Stimulated activated memory B cell treated with anti-CD40 and anti-IgM and Interleukin-4, amounts not matched to agents 10 μg/mL and 1 μg/mL and 100 μg/mL, for 72 hours (primary cell): ENCODE measurements around the gene MDFI.

Experiments
- ATAC-seq: fragments of 150-1000 bp; cut with Tn5 transposase; 2 replicates; pipeline ENCODE4 v1.10.0; 2021
- H3K27ac Mint-ChIP-seq: one replicate; pipeline ENCODE4 v1.8.0; 2022; ENCODE audit warnings: mild to moderate bottlenecking, mixed read lengths
- H3K27me3 Mint-ChIP-seq: one replicate; pipeline ENCODE4 v1.8.0; 2022; ENCODE audit warnings: mixed read lengths
- H3K36me3 Mint-ChIP-seq: one replicate; pipeline ENCODE4 v1.8.0; 2022; ENCODE audit warnings: mixed read lengths
- H3K4me1 Mint-ChIP-seq: one replicate; pipeline ENCODE4 v1.8.0; 2022; ENCODE audit warnings: mixed read lengths
- H3K4me3 Mint-ChIP-seq: one replicate; pipeline ENCODE4 v1.8.0; 2022; ENCODE audit warnings: mild to moderate bottlenecking, moderate library complexity, mixed read lengths
- H3K9me3 Mint-ChIP-seq: one replicate; pipeline ENCODE4 v1.8.0; 2022; ENCODE audit warnings: mixed read lengths

The MDFI gene

DNA sequence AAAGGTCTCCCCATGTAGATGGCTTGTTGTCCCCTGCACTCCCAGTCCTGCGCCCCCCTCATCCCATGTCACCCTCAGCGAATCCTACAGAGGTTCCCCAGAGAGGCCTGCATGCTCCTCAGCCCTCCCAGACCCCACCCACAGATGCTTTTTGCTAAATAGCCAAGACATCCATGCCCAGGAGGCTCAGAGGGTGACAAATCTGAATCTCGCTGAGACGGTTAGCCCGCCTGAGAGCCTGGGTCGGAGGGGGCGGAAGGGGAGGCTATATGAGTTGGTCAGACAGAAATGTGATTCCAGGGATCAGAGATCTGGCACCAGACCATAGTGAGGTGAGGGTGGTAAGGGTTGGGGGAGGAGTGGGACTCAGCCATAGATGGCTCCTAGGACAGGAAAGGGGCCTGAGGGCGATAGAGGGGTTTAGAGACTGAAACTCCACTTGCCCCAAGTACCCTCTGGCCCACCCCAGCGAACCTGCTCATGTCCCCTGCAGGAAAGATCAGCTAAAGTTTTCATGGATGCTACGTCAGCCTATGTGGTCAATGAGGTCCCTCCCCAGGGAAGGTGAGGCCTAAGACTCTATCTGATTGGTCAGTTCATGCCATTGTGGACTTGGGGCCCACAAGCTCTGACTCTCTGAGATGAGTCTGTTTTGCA lies 63.9 kb downstream of the MDFI start:
- peaks cover 97% of the 10 kb centered on the region for H3K4me1 Mint-ChIP-seq
- H3K9me3 Mint-ChIP-seq, result no peaks in the 10 kb centered on the region
- H3K4me3 Mint-ChIP-seq, result no peak overlapping the region
- H3K36me3 Mint-ChIP-seq, result peaks cover 31% of the 10 kb centered on the region
- no peaks in the 10 kb centered on the region for H3K27me3 Mint-ChIP-seq
- no peak for ATAC-seq
- H3K27ac Mint-ChIP-seq, result peak overlapping the region; percentile 98

GRCh38 chr6:41702771-41703494 lies 64.7 kb downstream of the MDFI start:
- no peak for ATAC-seq
- H3K36me3 Mint-ChIP-seq, result peaks cover 31% of the 10 kb centered on the region
- peak overlapping the region; percentile 98 for H3K27ac Mint-ChIP-seq
- no peaks in the 10 kb centered on the region for H3K9me3 Mint-ChIP-seq
- peaks cover 98% of the 10 kb centered on the region for H3K4me1 Mint-ChIP-seq
- no peaks in the 10 kb centered on the region for H3K27me3 Mint-ChIP-seq
- H3K4me3 Mint-ChIP-seq, result peak overlapping the region; percentile 87
